HepG2 (cell line): ENCODE data around the gene NHERF2. TPM values are rescaled to one million over a fixed set of nuclear protein-coding genes. Genes with fewer than 3 reads are reported as not detected.

ENCODE experiments used
- AKAP8 ChIP-seq: sonication (generic); formaldehyde crosslinking; IDR thresholded peaks from 2 replicates; pipeline ENCODE4 v1.5.1; 2020; ENCODE audit warnings: mild to moderate bottlenecking, missing genetic modification reagents
- CBFB ChIP-seq: sonication (generic); formaldehyde crosslinking; IDR thresholded peaks from 2 replicates; pipeline ENCODE4 v1.4.0; 2020; ENCODE audit warnings: missing genetic modification reagents
- GATA4 ChIP-seq: sonication (generic); IDR thresholded peaks from 2 replicates; pipeline ENCODE4 v1.6.1; 2016; ENCODE audit warnings: antibody characterized with exemption, low read depth, borderline replicate concordance
- GATAD2A ChIP-seq: IDR thresholded peaks from 2 replicates; pipeline ENCODE4 v1.6.1; 2016
- IRF9 ChIP-seq: sonication (generic); formaldehyde crosslinking; IDR thresholded peaks from 2 replicates; pipeline ENCODE4 v1.8.0; 2022; ENCODE audit warnings: missing genetic modification reagents, mild to moderate bottlenecking, borderline replicate concordance
- MED8 ChIP-seq: sonication (generic); formaldehyde crosslinking; IDR thresholded peaks from 2 replicates; pipeline ENCODE4 v1.8.1; 2023; ENCODE audit warnings: mild to moderate bottlenecking, missing genetic modification reagents; ENCODE audit not compliant: insufficient replicate concordance
- SKI ChIP-seq: fragments of 450-650 bp; IDR thresholded peaks from one replicate; pipeline ENCODE4 v1.6.1; 2018; ENCODE audit warnings: mild to moderate bottlenecking; ENCODE audit not compliant: partially characterized antibody
- SOX5 ChIP-seq: IDR thresholded peaks from 2 replicates; pipeline ENCODE4 v1.6.1; 2016; ENCODE audit warnings: borderline replicate concordance
- ZNF224 ChIP-seq: sonication (generic); formaldehyde crosslinking; IDR thresholded peaks from 2 replicates; pipeline ENCODE4 v1.5.0; 2020; ENCODE audit warnings: mild to moderate bottlenecking, missing genetic modification reagents
- ZNF660 ChIP-seq: sonication (generic); formaldehyde crosslinking; IDR thresholded peaks from 2 replicates; pipeline ENCODE4 v1.5.1; 2020; ENCODE audit warnings: mild to moderate bottlenecking, low read depth, missing genetic modification reagents, borderline replicate concordance
- ZNF713 ChIP-seq: sonication (generic); formaldehyde crosslinking; IDR thresholded peaks from 2 replicates; pipeline ENCODE4 v1.4.0; 2020; ENCODE audit warnings: mild to moderate bottlenecking, missing genetic modification reagents
- ZNF747 ChIP-seq: sonication (generic); formaldehyde crosslinking; IDR thresholded peaks from 2 replicates; pipeline ENCODE4 v1.8.1; 2023; ENCODE audit warnings: missing genetic modification reagents, mild to moderate bottlenecking, borderline replicate concordance
- ZNF850 ChIP-seq: sonication (generic); formaldehyde crosslinking; conservative IDR thresholded peaks from 2 replicates; pipeline ENCODE4 v1.9.0; 2021; ENCODE audit warnings: mild to moderate bottlenecking, missing genetic modification reagents
- ZSCAN25 ChIP-seq: sonication (generic); formaldehyde crosslinking; IDR thresholded peaks from 2 replicates; pipeline ENCODE4 v1.8.0; 2022; ENCODE audit warnings: mild to moderate bottlenecking, missing genetic modification reagents
- polyA plus RNA-seq, 8 experiments: library from polyadenylated mRNA; depleted of rRNA in 3 of 8; stranded (reverse) in 7 of 8; unstranded in 1 of 8; fragments of >200 nt; fragmentation: Illumina TruSeq in 4 of 8; extraction: Trizol in 4 of 8; gene quantifications; 2 replicates each; pipeline versions ENCODE4 v1.2.1 to v1.2.3, GENCODE V29; 2011 to 2016; ENCODE audit warnings: low read depth in 4 of 8, missing spikeins in 1 of 8, mixed read lengths in 1 of 8; ENCODE audit not compliant: insufficient read depth in 1 of 8
- total RNA-seq, 5 experiments: library from RNA; depleted of rRNA; stranded (reverse); fragments of >200 nt; fragmentation: Illumina TruSeq; extraction: Trizol; gene quantifications; 2 replicates each; pipeline ENCODE4 v1.2.3, GENCODE V29; 2016; ENCODE audit warnings: low read depth in 1 of 5
- TF ChIP-seq, protein P1 (sequence below), 2 experiments: sonication (generic) in 1 of 2; formaldehyde crosslinking in 1 of 2; IDR thresholded peaks; 2 replicates each; pipeline versions ENCODE4 v1.6.1 to v1.9.0; 2014 to 2022; ENCODE audit warnings: antibody characterized with exemption in 1 of 2, borderline replicate concordance in 1 of 2, inconsistent platforms in 1 of 2, low read depth in 1 of 2, missing genetic modification reagents in 1 of 2
- TF ChIP-seq, protein P2 (sequence below): sonication (generic); formaldehyde crosslinking; IDR thresholded peaks from 2 replicates; pipeline ENCODE4 v1.4.0; 2020; ENCODE audit warnings: missing genetic modification reagents, borderline replicate concordance

NHERF2 gene
- total and polyA plus RNA-seq, 2 of the 13 experiments (the other 11 are each of a cell fraction or from before 2014, with no cell fraction given) = 23.7 to 39.3 TPM

DNA sequence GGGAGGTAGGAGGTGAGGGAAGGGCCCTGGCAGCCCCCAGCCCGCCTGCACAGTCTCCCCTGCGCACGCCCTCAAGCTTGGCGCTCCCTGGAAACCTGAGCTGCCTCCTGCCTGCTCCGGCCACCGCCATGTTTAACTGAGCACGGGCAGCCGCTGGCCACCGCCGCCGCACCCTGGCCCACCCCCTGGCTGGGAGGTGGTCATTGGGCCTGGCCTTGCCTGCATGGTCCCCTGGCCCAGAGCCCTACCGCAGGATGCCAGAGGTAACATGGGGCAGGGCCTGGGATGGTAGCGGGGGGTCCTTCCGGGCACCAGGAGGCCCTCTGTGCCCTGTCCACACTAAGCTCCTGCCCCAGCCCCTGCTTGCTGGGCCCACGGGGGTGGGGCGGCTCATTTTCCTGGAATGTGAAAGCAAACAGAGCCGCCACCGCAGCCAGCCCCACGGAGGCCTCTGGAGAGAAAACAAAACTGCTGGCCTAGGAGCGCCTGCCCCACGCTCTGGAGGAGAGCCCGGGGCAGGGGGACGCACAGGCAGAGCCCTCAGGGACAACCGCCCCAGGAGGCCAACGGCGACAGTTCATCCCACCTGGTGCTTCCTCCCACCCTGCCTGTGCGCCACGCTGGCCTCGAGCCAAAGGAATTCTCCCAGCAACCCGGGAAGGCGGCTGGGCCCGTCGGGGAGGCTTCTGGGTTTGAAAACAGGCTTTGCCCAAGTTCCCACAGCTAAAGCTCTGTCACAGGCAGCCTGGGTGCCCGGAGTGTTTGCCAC lies 8.9 kb downstream of the NHERF2 start (continued):
- TF ChIP-seq, protein P1, sequence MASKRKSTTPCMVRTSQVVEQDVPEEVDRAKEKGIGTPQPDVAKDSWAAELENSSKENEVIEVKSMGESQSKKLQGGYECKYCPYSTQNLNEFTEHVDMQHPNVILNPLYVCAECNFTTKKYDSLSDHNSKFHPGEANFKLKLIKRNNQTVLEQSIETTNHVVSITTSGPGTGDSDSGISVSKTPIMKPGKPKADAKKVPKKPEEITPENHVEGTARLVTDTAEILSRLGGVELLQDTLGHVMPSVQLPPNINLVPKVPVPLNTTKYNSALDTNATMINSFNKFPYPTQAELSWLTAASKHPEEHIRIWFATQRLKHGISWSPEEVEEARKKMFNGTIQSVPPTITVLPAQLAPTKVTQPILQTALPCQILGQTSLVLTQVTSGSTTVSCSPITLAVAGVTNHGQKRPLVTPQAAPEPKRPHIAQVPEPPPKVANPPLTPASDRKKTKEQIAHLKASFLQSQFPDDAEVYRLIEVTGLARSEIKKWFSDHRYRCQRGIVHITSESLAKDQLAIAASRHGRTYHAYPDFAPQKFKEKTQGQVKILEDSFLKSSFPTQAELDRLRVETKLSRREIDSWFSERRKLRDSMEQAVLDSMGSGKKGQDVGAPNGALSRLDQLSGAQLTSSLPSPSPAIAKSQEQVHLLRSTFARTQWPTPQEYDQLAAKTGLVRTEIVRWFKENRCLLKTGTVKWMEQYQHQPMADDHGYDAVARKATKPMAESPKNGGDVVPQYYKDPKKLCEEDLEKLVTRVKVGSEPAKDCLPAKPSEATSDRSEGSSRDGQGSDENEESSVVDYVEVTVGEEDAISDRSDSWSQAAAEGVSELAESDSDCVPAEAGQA (IDR thresholded peaks at IDR 0.05; ENCODE audit: low read depth) = peak; percentile 67; the same call in 1 of the 2 replicates
- TF ChIP-seq, protein P1 (CRISPR knock-in tag; IDR thresholded peaks at IDR 0.05; ENCODE audit: borderline replicate concordance) = no peak
- TF ChIP-seq ZNF850 (CRISPR knock-in tag) (no peak), SOX5 (CRISPR knock-in tag) (peak; percentile 59; the same call in 1 of the 2 replicates), CBFB (CRISPR knock-in tag) (peak; percentile 99), ZNF224 (CRISPR knock-in tag) (no peak), GATA4 (peak; percentile 47; the same call in 1 of the 2 replicates), AKAP8 (CRISPR knock-in tag) (peak; percentile 60; the same call in 1 of the 2 replicates), SKI (peak; percentile 77), MED8 (CRISPR knock-in tag) (peak; percentile 85), IRF9 (CRISPR knock-in tag) (peak; percentile 59; the same call in 1 of the 2 replicates), ZNF713 (CRISPR knock-in tag) (0 out of 2 replicates have a peak, but pooled peaks have one; percentile 27), GATAD2A (CRISPR knock-in tag) (peak; percentile 98), ZSCAN25 (CRISPR knock-in tag) (0 out of 2 replicates have a peak, but pooled peaks have one; percentile 23), ZNF660 (CRISPR knock-in tag) (no peak), ZNF747 (CRISPR knock-in tag) (peak; percentile 78)
- TF ChIP-seq, protein P2, sequence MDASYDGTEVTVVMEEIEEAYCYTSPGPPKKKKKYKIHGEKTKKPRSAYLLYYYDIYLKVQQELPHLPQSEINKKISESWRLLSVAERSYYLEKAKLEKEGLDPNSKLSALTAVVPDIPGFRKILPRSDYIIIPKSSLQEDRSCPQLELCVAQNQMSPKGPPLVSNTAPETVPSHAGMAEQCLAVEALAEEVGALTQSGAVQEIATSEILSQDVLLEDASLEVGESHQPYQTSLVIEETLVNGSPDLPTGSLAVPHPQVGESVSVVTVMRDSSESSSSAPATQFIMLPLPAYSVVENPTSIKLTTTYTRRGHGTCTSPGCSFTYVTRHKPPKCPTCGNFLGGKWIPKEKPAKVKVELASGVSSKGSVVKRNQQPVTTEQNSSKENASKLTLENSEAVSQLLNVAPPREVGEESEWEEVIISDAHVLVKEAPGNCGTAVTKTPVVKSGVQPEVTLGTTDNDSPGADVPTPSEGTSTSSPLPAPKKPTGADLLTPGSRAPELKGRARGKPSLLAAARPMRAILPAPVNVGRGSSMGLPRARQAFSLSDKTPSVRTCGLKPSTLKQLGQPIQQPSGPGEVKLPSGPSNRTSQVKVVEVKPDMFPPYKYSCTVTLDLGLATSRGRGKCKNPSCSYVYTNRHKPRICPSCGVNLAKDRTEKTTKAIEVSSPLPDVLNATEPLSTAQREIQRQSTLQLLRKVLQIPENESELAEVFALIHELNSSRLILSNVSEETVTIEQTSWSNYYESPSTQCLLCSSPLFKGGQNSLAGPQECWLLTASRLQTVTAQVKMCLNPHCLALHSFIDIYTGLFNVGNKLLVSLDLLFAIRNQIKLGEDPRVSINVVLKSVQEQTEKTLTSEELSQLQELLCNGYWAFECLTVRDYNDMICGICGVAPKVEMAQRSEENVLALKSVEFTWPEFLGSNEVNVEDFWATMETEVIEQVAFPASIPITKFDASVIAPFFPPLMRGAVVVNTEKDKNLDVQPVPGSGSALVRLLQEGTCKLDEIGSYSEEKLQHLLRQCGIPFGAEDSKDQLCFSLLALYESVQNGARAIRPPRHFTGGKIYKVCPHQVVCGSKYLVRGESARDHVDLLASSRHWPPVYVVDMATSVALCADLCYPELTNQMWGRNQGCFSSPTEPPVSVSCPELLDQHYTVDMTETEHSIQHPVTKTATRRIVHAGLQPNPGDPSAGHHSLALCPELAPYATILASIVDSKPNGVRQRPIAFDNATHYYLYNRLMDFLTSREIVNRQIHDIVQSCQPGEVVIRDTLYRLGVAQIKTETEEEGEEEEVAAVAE (CRISPR knock-in tag) = no peak; the same call in 1 of the 2 replicates
